Measurements from ENCODE around the gene SCAP.

DNA sequence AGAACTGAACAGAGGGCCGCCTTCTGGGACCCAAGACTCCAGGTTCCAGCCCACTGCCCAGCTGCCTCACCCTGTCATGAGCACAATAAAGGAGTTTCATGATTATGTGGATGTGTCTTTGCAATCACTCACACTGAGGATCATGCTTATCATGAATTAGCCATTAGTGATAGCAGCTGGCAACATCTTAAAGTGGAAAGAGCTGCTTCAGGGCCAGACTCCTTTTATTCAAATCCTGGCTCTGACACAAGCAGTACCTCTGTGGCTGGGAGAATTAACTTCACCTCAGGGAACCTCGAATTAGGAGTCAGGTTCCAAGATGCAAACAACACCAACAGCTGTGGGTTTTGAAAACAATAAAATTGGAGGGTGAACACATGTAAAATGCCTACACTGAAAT is 6.6 kb upstream of the SCAP start:
- TF ChIP-seq GATA2 (IDR thresholded peaks at IDR 0.05; ENCODE audit: low read depth, low read length) (no peak), GATA3 (IDR thresholded peaks at IDR 0.05; ENCODE audit: low read depth, low read length) (no peak)

Data from SH-SY5Y (cell line).